ENCODE data around the gene MBLAC1. TPM values are rescaled to one million over a fixed set of nuclear protein-coding genes. Genes with fewer than 3 reads are reported as not detected.

The MBLAC1 gene
- total and polyA plus RNA-seq, 10 of the 15 experiments (the other 5 are each of a cell fraction or from before 2014, with no cell fraction given) = 0.24 to 3.2 (median 1.8) TPM; not detected in 1

DNA sequence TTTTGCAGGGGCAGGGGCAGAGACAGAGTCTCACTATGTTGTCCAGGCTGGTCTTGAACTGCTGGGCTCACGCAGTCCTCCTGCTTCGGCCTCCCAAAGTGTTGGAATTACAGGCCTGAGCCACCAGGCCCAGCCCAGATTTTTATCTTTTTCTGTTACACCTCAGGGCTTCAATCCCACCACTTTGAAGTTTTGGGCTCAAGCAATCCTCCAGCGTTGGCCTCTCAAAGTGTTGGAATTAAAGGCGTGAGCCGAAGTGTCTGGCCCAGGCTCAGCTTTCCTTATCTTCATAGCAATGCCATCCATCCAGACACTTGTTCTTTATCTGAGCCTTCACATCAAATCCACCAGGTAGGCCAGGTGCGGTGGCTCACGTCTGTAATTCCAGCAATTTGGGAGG, 11.7 kb upstream of the MBLAC1 start:
- no peaks in the 10 kb centered on the region for H3K9me3 ChIP-seq (replicated peaks; ENCODE audit: control insufficient read depth, insufficient read depth, low read length)
- H3K4me1 ChIP-seq (ENCODE audit: control insufficient read depth, insufficient read depth, low read length) = no peaks in the 10 kb centered on the region
- CTCF ChIA-PET = no interaction called here
- H3K4me3 ChIP-seq = no peak overlapping the region
- in situ Hi-C loops (cut with MboI) (no loop called here), intact Hi-C loops (cut with micrococcal nuclease; ENCODE audit: unreplicated experiment) (no loop called here)
- H3K9ac ChIP-seq (ENCODE audit: control insufficient read depth, insufficient read depth, low read length) = no peak overlapping the region
- H3K36me3 ChIP-seq (ENCODE audit: control insufficient read depth in 2 of 2, insufficient read depth in 2 of 2, low read length in 1 of 2) = peaks cover 3 to 5% of the 10 kb centered on the region in 2 experiments; a peak in 3 of 4 replicates
- ATAC-seq (no peak), FAIRE-seq (no peak), DNase-seq (ENCODE audit: low read depth, low spot score) (no peak)
- H4K20me1 ChIP-seq (ENCODE audit: control insufficient read depth, insufficient read depth) = no peaks in the 10 kb centered on the region
- POLR2A ChIA-PET = interaction anchor here (0.6 to 1.2 kb wide), 3 partner anchors 10 to 114 kb away, joined by 3 to 7 read pairs (median 3); no protein-coding TSS in a partner anchor
- no peak overlapping the region for H2AFZ ChIP-seq (ENCODE audit: control insufficient read depth, low read depth, low read length)
- peaks cover 5% of the 10 kb centered on the region for H3K79me2 ChIP-seq (ENCODE audit: control insufficient read depth, insufficient read depth, low read length)
- TF ChIP-seq NFYB (IDR thresholded peaks at IDR 0.05; ENCODE audit: insufficient read depth, low read depth, low read length) = no peak
- TF ChIP-seq PAX8 (IDR thresholded peaks at IDR 0.05) = no peak
- no peak for TF ChIP-seq MYB (IDR thresholded peaks at IDR 0.05; ENCODE audit: borderline replicate concordance, low read depth, low read length)
- no peak for TF ChIP-seq ZNF384 (IDR thresholded peaks at IDR 0.05; ENCODE audit: borderline replicate concordance, low read depth, low read length)
- no peak for TF ChIP-seq DPF2 (IDR thresholded peaks at IDR 0.05)
- TF ChIP-seq CBFB (IDR thresholded peaks at IDR 0.05; ENCODE audit: low read depth) = no peak
- TF ChIP-seq BCL11A (IDR thresholded peaks at IDR 0.05; ENCODE audit: low read depth, low read length) = no peak
- TF ChIP-seq BACH1 (IDR thresholded peaks at IDR 0.05; ENCODE audit: borderline replicate concordance) = no peak
- no peak for TF ChIP-seq RUNX3 (IDR thresholded peaks at IDR 0.05; ENCODE audit: low read length)
- no peak for TF ChIP-seq MTA2 (IDR thresholded peaks at IDR 0.05; ENCODE audit: low read depth)
- no peak for TF ChIP-seq TBL1XR1 (IDR thresholded peaks at IDR 0.05; ENCODE audit: low read depth, low read length)
- TF ChIP-seq FOXK2 (IDR thresholded peaks at IDR 0.05) = no peak
- no peak for TF ChIP-seq SMAD1 (IDR thresholded peaks at IDR 0.05; ENCODE audit: low read depth, partially characterized antibody)
- no peak for TF ChIP-seq RFX5 (IDR thresholded peaks at IDR 0.05; ENCODE audit: low read depth, low read length)
- TF ChIP-seq, protein P1, sequence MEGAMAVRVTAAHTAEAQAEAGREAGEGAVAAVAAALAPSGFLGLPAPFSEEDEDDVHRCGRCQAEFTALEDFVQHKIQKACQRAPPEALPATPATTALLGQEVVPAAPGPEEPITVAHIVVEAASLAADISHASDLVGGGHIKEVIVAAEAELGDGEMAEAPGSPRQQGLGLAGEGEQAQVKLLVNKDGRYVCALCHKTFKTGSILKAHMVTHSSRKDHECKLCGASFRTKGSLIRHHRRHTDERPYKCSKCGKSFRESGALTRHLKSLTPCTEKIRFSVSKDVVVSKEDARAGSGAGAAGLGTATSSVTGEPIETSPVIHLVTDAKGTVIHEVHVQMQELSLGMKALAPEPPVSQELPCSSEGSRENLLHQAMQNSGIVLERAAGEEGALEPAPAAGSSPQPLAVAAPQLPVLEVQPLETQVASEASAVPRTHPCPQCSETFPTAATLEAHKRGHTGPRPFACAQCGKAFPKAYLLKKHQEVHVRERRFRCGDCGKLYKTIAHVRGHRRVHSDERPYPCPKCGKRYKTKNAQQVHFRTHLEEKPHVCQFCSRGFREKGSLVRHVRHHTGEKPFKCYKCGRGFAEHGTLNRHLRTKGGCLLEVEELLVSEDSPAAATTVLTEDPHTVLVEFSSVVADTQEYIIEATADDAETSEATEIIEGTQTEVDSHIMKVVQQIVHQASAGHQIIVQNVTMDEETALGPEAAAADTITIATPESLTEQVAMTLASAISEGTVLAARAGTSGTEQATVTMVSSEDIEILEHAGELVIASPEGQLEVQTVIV (IDR thresholded peaks at IDR 0.05; ENCODE audit: borderline replicate concordance, partially characterized antibody) = no peak
- TF ChIP-seq NR2C1 (IDR thresholded peaks at IDR 0.05) = no peak
- SMC1A ChIA-PET (ENCODE audit: uncharacterized antibody, unreplicated experiment) = no interaction called here
- no peak overlapping the region for H3K4me2 ChIP-seq (ENCODE audit: control insufficient read depth, insufficient read depth)
- no peaks in the 10 kb centered on the region for H3K27me3 ChIP-seq (replicated peaks in 1 of 2; ENCODE audit: control insufficient read depth in 2 of 2, insufficient read depth in 2 of 2, low read length in 1 of 2)
- no TSS peak for BruUV-seq (replicated peaks)
- no peak overlapping the region for H3K27ac ChIP-seq (ENCODE audit: control insufficient read depth, insufficient read depth)
- RAD21 ChIA-PET (ENCODE audit: unreplicated experiment) = interaction anchor here (0.7 kb wide), 1 partner anchor 12 kb away, joined by 3 read pairs; no protein-coding TSS in a partner anchor
- 98% methylated on average over 7 of the region's 7 CpGs for WGBS (ENCODE audit: insufficient coverage, insufficient replicate concordance, low lambda C conversion rate, missing lambda C conversion rate)

All from GM12878 (cell line).